ENCODE data around the gene FOXO6.

The FOXO6 gene

GRCh38 chr1:41411229-41411628, 50.0 kb downstream of the FOXO6 start:
- DNase-seq = no peak

- no peak for DNase-seq
Observed at GRCh38 chr1:41412748-41413147, 51.5 kb downstream of the FOXO6 start.

- no peak for DNase-seq
Observed at GRCh38 chr1:41413748-41414281, 52.6 kb downstream of the FOXO6 start.

- no peak for DNase-seq
Observed at GRCh38 chr1:41414296-41414695, 53.1 kb downstream of the FOXO6 start.

- DNase-seq = no peak
Observed at GRCh38 chr1:41414716-41415306, 53.6 kb downstream of the FOXO6 start.

GRCh38 chr1:41416081-41416480, 54.8 kb downstream of the FOXO6 start:
- DNase-seq = no peak

GRCh38 chr1:41416552-41417334, 55.5 kb downstream of the FOXO6 start:
- peak; percentile 99 for DNase-seq

GRCh38 chr1:41417335-41417682, 56.1 kb downstream of the FOXO6 start:
- DNase-seq = no peak

- DNase-seq = no peak
Observed at GRCh38 chr1:41417746-41418145, 56.5 kb downstream of the FOXO6 start.

GRCh38 chr1:41418857-41419583, 57.8 kb downstream of the FOXO6 start:
- peak; percentile 100 for DNase-seq

GRCh38 chr1:41419584-41420295, 58.5 kb downstream of the FOXO6 start:
- no peak for DNase-seq

- DNase-seq = no peak
Observed at GRCh38 chr1:41420351-41420750, 59.1 kb downstream of the FOXO6 start.

- no peak for DNase-seq
Observed at GRCh38 chr1:41420860-41421259, 59.6 kb downstream of the FOXO6 start.

GRCh38 chr1:41422306-41422705, 61.1 kb downstream of the FOXO6 start:
- no peak for DNase-seq

- no peak for DNase-seq
Observed at GRCh38 chr1:41423511-41424191, 62.4 kb downstream of the FOXO6 start.

- no peak for DNase-seq
Observed at GRCh38 chr1:41424581-41425118, 63.4 kb downstream of the FOXO6 start.

GRCh38 chr1:41425369-41425768, 64.1 kb downstream of the FOXO6 start:
- DNase-seq = no peak

GRCh38 chr1:41426201-41426890, 65.1 kb downstream of the FOXO6 start:
- no peak for DNase-seq

GRCh38 chr1:41427122-41427913, 66.1 kb downstream of the FOXO6 start:
- no peak for DNase-seq

- DNase-seq = no peak
Observed at GRCh38 chr1:41427916-41428737, 66.9 kb downstream of the FOXO6 start.

All from DMS 273 treated with DMSO at 0.1 percent for 48 hours (cell line).